Esophagus (tissue), 2 donors: ENCODE results near the gene USH2A. TPM values are rescaled to one million over a fixed set of nuclear protein-coding genes. Genes with fewer than 3 reads are reported as not detected.

Experiments
- H3K27ac ChIP-seq, 2 donors: one replicate each; pipeline ENCODE4 v1.5.1; 2013; ENCODE audit warnings: low read depth in 2 of 2, mild to moderate bottlenecking in 2 of 2, inconsistent platforms in 1 of 2, low read length in 1 of 2, moderate library complexity in 1 of 2
- H3K27me3 ChIP-seq, 2 donors: one replicate each; pipeline ENCODE4 v1.6.1; 2013; ENCODE audit warnings: low read length in 2 of 2, control low read depth in 1 of 2, mild to moderate bottlenecking in 1 of 2; ENCODE audit not compliant: insufficient read depth in 2 of 2, control insufficient read depth in 1 of 2
- H3K36me3 ChIP-seq, 2 donors: one replicate each; pipeline ENCODE4 v1.6.1; 2013; ENCODE audit warnings: low read length in 1 of 2; ENCODE audit not compliant: control insufficient read depth in 2 of 2, insufficient read depth in 2 of 2
- H3K4me1 ChIP-seq, 2 donors: one replicate each; pipeline ENCODE4 v1.6.1; 2013; ENCODE audit warnings: low read length in 1 of 2; ENCODE audit not compliant: control insufficient read depth in 2 of 2, insufficient read depth in 2 of 2
- H3K4me3 ChIP-seq, 2 donors: one replicate each; pipeline ENCODE4 v1.5.1; 2013; ENCODE audit warnings: low read length in 2 of 2, mild to moderate bottlenecking in 2 of 2, low read depth in 1 of 2, moderate library complexity in 1 of 2
- H3K9me3 ChIP-seq, 2 donors: one replicate each; pipeline ENCODE4 v1.6.1; 2013; ENCODE audit warnings: mild to moderate bottlenecking in 2 of 2, low read depth in 1 of 2, low read length in 1 of 2, moderate library complexity in 1 of 2; ENCODE audit not compliant: control insufficient read depth in 2 of 2, insufficient read depth in 1 of 2
- WGBS, 2 donors: extraction: QIAGEN DNeasy Blood & Tissue Kit; methylation state at CpG; one replicate each; pipeline ENCODE4 v1.1.7; 2013; 5-methylcytosine and 5-hydroxymethylcytosine counted together
- polyA plus RNA-seq, 2 donors: library from polyadenylated mRNA; stranded (reverse); fragments of 200-250 nt; gene quantifications; one replicate each; pipeline ENCODE4 v1.2.3, GENCODE V29; 2013
- donor health status: healthy with polysubstance abuse.
- donor health status: Bipolar disorder and iron deficiency.

The USH2A gene
- polyA plus RNA-seq, 2 donors = under 0.01 TPM; not detected in 1

GRCh38 chr1:215739025-215739424 is 684.2 kb downstream of the USH2A start:
- 87 to 91% methylated on average over 3 of the region's 3 CpGs for WGBS, 2 donors
- H3K27me3 ChIP-seq = no peaks in the 10 kb centered on the region
- no peaks in the 10 kb centered on the region for H3K4me1 ChIP-seq
- H3K9me3 ChIP-seq = peaks cover 0 to 1% of the 10 kb centered on the region in 2 donors
- no peak overlapping the region for H3K4me3 ChIP-seq
- no peak overlapping the region for H3K27ac ChIP-seq
- no peaks in the 10 kb centered on the region for H3K36me3 ChIP-seq

- no peaks in the 10 kb centered on the region for H3K27me3 ChIP-seq
- H3K4me3 ChIP-seq = no peak overlapping the region
Measured at GRCh38 chr1:215731699-215732098, 691.5 kb downstream of the USH2A start.

DNA sequence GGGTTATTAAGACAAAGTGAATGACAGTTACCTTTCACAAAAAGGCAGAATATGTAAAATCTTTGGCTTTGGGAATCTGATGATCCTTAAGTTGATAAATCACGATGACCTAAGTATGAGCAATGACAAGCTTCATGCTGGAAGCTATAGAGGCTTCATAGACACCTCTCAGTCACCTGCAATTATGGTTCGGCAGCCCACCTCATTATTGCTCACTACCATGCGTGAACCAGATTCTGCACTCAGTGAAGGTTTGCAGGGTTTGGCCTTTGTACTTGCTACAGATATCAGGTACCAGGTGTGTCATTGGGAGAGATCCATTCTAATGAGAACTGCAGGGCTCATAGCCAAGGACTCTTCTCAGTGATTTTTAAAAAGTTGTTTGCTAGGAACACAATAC is 692.6 kb downstream of the USH2A start:
- 83 to 85% methylated on average over 3 of the region's 3 CpGs for WGBS, 2 donors

More at GRCh38 chr1:215731699-215732098, 691.5 kb downstream of the USH2A start:
- Histone ChIP-seq H3K4me1 (no peaks in the 10 kb centered on the region), H3K36me3 (no peaks in the 10 kb centered on the region), H3K9me3 (peaks cover 0 to 4% of the 10 kb centered on the region in 2 donors), H3K27ac (no peak overlapping the region)

DNA sequence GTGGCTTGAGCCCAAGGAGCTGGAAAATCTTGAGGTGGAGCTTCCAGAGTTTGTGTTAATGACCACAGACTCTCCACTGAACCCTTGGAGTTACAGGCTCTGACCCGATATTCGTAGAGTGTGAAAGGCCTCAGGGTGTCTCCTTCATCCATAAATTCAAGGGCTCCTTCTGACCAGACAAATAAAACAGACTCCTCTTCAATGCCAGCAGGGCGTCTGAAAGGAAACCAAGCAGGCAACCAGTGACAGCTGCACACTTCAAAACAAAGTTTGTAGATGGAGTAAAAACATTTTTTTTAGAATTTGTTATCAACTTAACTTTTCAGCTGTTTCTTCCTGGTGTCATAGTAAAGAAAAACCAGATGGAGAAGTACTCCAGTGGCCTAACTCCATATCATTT is 695.1 kb downstream of the USH2A start:
- WGBS, 2 donors = 55 to 69% methylated on average over 3 of the region's 3 CpGs
- no peaks in the 10 kb centered on the region for H3K4me1 ChIP-seq
- H3K27me3 ChIP-seq = no peaks in the 10 kb centered on the region
- no peaks in the 10 kb centered on the region for H3K9me3 ChIP-seq
- no peak overlapping the region for H3K27ac ChIP-seq
- no peaks in the 10 kb centered on the region for H3K36me3 ChIP-seq
- no peak overlapping the region for H3K4me3 ChIP-seq

More for the DNA sequence above, 692.6 kb downstream of the USH2A start:
- Histone ChIP-seq H3K27me3 (no peaks in the 10 kb centered on the region), H3K4me1 (no peaks in the 10 kb centered on the region), H3K4me3 (no peak overlapping the region), H3K36me3 (no peaks in the 10 kb centered on the region), H3K27ac (no peak overlapping the region), H3K9me3 (peaks cover 0 to 4% of the 10 kb centered on the region in 2 donors)

DNA sequence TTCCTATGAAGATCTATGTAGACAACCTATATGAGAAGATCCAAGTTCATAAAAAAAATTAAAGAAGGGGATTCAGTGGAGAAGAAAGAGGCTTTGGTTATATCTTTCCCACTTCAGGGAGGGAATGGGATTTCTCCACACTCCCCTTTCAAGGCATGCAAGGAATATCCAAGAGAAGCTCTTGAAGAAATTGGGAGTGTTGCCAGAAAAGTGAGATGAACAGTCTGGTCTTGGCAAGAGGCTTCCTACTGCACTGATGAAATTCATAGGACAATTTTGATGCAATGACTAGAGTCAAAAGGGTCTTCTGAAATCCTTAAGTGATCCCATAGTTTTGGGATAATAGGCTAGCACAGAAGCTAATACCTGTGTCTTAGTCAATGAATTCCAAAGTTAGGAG is 703.1 kb downstream of the USH2A start:
- Histone ChIP-seq H3K36me3 (no peaks in the 10 kb centered on the region), H3K27me3 (no peaks in the 10 kb centered on the region), H3K9me3 (no peaks in the 10 kb centered on the region), H3K27ac (no peak overlapping the region), H3K4me1 (no peaks in the 10 kb centered on the region), H3K4me3 (no peak overlapping the region)

DNA sequence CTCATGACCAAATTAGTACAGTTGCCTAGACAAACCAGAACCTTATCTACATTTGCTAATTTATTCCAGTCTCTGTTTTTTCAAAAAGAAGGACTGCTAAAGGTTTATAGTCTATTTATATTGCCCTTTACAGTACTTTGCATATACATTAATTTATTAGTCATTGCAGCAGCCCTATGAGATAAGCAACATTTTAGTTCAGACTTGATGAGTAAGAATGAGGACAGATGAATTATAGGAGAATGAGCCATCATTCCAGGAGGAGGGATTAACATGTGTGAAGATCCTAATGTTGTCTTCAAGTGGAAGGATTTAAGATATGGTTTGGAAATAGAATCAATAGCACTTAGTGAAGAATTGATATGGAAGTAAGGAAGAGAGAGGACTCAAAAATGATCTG is 703.7 kb downstream of the USH2A start:
- Histone ChIP-seq H3K4me1 (no peaks in the 10 kb centered on the region), H3K9me3 (no peaks in the 10 kb centered on the region), H3K4me3 (no peak overlapping the region), H3K36me3 (no peaks in the 10 kb centered on the region), H3K27ac (no peak overlapping the region), H3K27me3 (no peaks in the 10 kb centered on the region)

DNA sequence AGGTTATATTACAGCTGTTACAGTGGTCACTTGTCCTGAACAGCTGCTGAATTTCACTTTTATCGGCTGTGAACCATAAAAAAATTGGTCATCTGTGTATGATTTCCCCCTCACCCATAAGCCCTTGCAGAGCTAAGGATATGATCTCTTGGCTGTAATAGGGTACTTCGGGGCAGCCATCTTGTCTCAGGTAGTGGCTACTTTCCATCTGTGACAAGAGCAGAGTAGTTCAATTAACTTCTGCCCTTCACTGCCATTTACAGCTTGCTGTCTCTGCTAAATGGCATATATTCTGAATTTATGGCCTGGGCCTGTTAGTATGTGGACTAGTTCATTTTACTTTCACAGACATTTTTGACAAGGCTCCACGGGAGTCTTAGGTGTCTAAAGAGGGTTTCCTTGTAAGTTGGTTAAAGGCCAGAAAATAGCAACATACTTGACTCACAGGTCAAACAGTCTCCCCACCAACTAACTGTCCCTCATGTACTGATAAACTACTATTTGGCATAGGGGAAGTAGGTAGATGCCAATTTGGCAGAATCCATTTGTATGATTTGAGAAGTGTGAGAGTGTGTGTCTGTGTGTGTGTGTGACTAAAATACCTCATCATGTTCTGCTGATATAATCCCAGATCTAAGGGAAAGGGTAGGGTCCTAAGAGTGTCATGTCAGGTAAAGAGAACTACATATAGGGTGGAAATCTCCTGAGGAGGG is 704.5 kb downstream of the USH2A start:
- Histone ChIP-seq H3K4me3 (no peak overlapping the region), H3K27me3 (no peaks in the 10 kb centered on the region)
- WGBS, 2 donors = 38 to 43% methylated on average over 3 of the region's 3 CpGs

DNA sequence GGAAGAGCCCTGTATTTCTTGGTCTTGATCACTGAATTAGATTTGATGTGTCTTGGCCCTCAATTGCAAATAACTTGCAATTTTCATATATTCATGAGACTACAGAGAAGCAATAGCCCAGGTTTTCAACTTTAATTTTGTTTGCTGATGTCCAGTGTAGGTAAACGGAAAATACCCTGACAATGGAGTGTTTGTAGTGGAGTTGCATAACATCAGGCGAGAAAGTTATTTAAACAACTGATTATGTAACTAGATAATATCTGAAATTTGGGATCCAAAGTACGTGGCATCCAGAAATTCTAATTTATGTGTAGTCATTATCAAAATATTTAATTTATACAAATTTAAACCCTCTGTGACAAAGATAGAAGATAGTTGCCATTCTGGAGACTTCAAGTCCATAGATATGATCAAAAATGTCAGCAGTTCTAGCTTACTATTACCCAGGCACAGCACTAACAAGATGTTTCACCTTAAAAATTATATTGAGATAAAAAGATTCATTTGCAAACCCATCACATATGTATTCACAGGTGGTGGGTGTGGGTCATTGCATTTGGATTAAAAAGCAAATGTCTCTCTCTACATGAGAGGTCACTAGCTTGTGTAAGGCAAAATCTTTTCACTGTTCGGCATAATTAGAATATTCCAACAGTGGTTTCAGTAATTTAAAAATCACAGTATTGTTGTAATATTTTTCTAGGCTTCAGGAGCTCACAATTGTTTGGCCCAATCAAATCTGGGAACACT is 705.4 kb downstream of the USH2A start:
- Histone ChIP-seq H3K36me3 (no peaks in the 10 kb centered on the region), H3K4me1 (no peaks in the 10 kb centered on the region), H3K9me3 (no peaks in the 10 kb centered on the region), H3K27ac (no peak overlapping the region), H3K27me3 (no peaks in the 10 kb centered on the region), H3K4me3 (no peak overlapping the region)
- 74 to 76% methylated on average over 4 of the region's 4 CpGs for WGBS, 2 donors

More for the DNA sequence above, 704.5 kb downstream of the USH2A start:
- Histone ChIP-seq H3K9me3 (no peaks in the 10 kb centered on the region), H3K27ac (no peak overlapping the region), H3K4me1 (no peaks in the 10 kb centered on the region), H3K36me3 (no peaks in the 10 kb centered on the region)

GRCh38 chr1:215710899-215711225 is 712.4 kb downstream of the USH2A start:
- no peaks in the 10 kb centered on the region for H3K36me3 ChIP-seq

More at GRCh38 chr1:215710899-215711225, 712.4 kb downstream of the USH2A start:
- H3K4me3 ChIP-seq = no peak overlapping the region
- no peak overlapping the region for H3K27ac ChIP-seq
- H3K27me3 ChIP-seq = no peaks in the 10 kb centered on the region
- H3K4me1 ChIP-seq = no peaks in the 10 kb centered on the region
- no peaks in the 10 kb centered on the region for H3K9me3 ChIP-seq
- 77 to 81% methylated on average over 4 of the region's 4 CpGs for WGBS, 2 donors
